ENCODE results near the gene SNX1.
"Not testable (repeated sequence)": the region's sequence is repeated elsewhere in the genome, so short reads cannot be mapped to it uniquely, and the experiment has no call there.

SNX1 gene

GRCh38 chr15:64070106-64070505 lies 25.7 kb upstream of the SNX1 start:
- DNase-seq (ENCODE audit: extremely low read depth, low read depth), result no peak
- TF ChIP-seq, protein P1, sequence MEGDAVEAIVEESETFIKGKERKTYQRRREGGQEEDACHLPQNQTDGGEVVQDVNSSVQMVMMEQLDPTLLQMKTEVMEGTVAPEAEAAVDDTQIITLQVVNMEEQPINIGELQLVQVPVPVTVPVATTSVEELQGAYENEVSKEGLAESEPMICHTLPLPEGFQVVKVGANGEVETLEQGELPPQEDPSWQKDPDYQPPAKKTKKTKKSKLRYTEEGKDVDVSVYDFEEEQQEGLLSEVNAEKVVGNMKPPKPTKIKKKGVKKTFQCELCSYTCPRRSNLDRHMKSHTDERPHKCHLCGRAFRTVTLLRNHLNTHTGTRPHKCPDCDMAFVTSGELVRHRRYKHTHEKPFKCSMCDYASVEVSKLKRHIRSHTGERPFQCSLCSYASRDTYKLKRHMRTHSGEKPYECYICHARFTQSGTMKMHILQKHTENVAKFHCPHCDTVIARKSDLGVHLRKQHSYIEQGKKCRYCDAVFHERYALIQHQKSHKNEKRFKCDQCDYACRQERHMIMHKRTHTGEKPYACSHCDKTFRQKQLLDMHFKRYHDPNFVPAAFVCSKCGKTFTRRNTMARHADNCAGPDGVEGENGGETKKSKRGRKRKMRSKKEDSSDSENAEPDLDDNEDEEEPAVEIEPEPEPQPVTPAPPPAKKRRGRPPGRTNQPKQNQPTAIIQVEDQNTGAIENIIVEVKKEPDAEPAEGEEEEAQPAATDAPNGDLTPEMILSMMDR (IDR thresholded peaks at IDR 0.05; ENCODE audit: low read depth, low read length), result no peak

DNA sequence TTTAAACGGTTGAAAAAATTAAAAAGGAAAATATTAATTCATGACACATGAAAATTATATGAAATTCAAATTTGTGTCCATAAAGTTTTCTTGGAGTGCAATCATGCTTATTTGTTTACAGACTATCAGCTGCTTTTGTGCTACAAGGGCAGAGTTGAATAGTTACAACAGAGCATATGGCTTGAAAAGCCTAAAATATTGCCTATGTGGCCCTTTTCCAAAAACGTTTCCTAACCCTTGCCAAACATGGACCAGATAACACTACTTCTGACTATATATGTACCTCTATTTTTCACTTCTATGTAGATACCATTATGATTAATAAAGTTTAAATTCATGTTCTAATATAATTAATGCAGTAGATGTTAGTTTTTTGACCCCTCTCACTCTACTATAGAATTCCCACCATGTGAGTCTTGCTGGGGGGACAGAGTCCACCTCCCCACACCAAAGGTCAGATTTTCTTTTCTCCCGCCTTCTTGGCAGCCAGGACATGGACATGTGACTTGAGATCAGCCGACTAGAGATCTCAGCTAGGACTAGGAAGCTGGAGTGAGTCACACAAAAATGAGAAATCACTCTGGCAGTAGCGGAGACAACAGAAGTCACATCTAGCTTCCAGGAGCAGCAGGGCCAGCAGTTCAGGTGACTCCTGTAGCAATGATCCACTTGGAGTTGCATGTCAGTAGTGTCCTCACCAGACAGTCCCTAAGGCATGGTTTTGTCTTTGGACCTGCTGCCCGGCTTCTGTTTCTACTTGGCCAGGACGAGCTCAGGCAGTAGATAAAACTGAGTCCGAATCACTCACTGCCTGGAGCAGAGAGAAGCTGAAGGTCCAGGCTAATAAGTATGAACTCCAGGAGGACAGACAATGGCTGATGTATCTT lies 24.6 kb upstream of the SNX1 start:
- TF ChIP-seq, protein P1 (IDR thresholded peaks at IDR 0.05; ENCODE audit: low read depth, low read length), result no peak
- no peak for DNase-seq (ENCODE audit: extremely low read depth, low read depth)

GRCh38 chr15:64071931-64072765 lies 23.6 kb upstream of the SNX1 start:
- TF ChIP-seq, protein P1 (IDR thresholded peaks at IDR 0.05; ENCODE audit: low read depth, low read length), result no peak
- no peak for DNase-seq (ENCODE audit: extremely low read depth, low read depth)

GRCh38 chr15:64072812-64073211 lies 23.0 kb upstream of the SNX1 start:
- TF ChIP-seq, protein P1 (IDR thresholded peaks at IDR 0.05; ENCODE audit: low read depth, low read length), result no peak
- no peak for DNase-seq (ENCODE audit: extremely low read depth, low read depth)

- not testable (repeated sequence) for DNase-seq (ENCODE audit: extremely low read depth, low read depth)
These were observed 22.3 kb upstream of the SNX1 start for GRCh38 chr15:64073496-64073895.

- TF ChIP-seq, protein P1 (IDR thresholded peaks at IDR 0.05; ENCODE audit: low read depth, low read length), result no peak
- DNase-seq (ENCODE audit: extremely low read depth, low read depth), result no peak
These were observed 13.0 kb upstream of the SNX1 start for GRCh38 chr15:64082757-64083156.

DNA sequence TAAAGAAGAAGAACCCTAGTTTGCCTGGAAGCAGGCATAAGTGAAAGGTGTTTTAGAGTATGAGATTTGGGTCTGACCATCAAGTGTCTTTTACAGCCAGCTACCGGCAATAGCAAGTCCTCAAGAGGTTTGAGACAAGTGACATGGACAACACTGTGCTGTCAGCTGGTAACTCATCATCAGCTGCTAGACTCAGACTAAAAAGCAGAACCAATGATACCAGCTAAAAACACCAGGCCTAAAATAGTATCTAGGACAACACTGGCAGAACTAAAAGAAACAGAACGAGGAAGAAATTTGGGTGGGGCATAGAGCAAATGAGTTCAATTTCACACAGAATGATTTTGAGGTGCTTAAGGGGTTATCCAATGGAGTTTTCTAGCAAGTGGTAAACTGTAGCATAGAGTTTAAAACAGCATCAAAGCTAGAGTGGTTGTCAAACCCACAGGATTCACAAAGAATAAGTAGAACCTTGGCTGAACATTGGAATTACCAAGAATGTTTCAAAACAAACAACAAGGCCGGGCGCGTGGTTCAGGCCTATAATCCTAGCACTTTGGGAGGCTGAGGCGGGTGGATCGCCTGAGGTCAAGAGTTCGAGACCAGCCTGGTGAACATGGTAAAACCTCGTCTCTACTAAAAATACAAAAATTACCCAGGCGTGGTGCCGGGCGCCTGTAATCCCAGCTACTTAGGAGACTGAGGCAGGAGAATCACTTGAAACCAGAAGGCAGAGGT lies 6.1 kb upstream of the SNX1 start:
- TF ChIP-seq, protein P1 (IDR thresholded peaks at IDR 0.05; ENCODE audit: low read depth, low read length), result no peak
- no peak for DNase-seq (ENCODE audit: extremely low read depth, low read depth)

All from AG09319 (cell line).